ENCODE measurements around the gene NOP9.

NOP9 gene

GRCh38 chr14:24260026-24260779 lies 39.4 kb upstream of the NOP9 start:
- H3K27ac ChIP-seq (ENCODE audit: low read length): no peak overlapping the region
- no peak overlapping the region for H3K4me3 ChIP-seq (ENCODE audit: low read depth in 1 of 2, low read length in 2 of 2)
- H3K4me1 ChIP-seq (ENCODE audit: insufficient read depth, low read length): no peaks in the 10 kb centered on the region
- no peak overlapping the region for H3K9ac ChIP-seq (ENCODE audit: low read depth, low read length)
- no peaks in the 10 kb centered on the region for H3K36me3 ChIP-seq (ENCODE audit: insufficient read depth, low read length)
- H4K20me1 ChIP-seq (ENCODE audit: insufficient read depth, low read length): no peaks in the 10 kb centered on the region
- H3K27me3 ChIP-seq (ENCODE audit: insufficient read depth, low read length, poor library complexity): no peaks in the 10 kb centered on the region
- H3K9me3 ChIP-seq (ENCODE audit: insufficient read depth, low read length, severe bottlenecking): no peaks in the 10 kb centered on the region
- ATAC-seq (ENCODE audit: insufficient read depth, low read depth): no peak
- DNase-seq: no peak
- no peak overlapping the region for H2AFZ ChIP-seq (ENCODE audit: low read depth, low read length)
- no peak for TF ChIP-seq EZH2 (IDR thresholded peaks at IDR 0.05; ENCODE audit: borderline replicate concordance, low read depth, low read length, severe bottlenecking)
- TF ChIP-seq CTCF (IDR thresholded peaks at IDR 0.05; ENCODE audit: borderline replicate concordance, extremely low read depth, low read length, poor library complexity, severe bottlenecking): no peak
- no peaks in the 10 kb centered on the region for H3K79me2 ChIP-seq (ENCODE audit: insufficient read depth, low read length)
- H3K4me2 ChIP-seq (ENCODE audit: insufficient read depth, low read length): no peak overlapping the region

DNA sequence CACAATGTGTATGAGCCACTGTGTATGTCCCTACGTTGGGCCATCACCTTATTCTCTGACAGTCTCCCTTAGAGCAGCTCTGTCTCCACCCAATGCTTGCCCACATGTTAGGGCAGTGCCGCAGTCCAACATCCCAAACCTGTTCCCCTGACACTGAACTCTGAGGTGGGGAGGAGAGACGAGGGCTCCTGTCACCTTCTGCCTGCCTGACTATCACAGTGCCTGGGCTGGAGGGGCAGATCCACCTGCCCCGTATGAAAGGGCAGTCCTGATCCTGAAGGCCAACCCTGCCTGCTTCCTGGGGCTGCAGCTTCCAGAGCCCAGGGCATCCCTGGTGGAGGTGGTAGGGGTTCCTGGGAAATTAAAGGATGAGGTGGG lies 38.9 kb upstream of the NOP9 start:
- Histone ChIP-seq H3K4me3 (ENCODE audit: low read depth in 1 of 2, low read length in 2 of 2) (no peak overlapping the region), H2AFZ (ENCODE audit: low read depth, low read length) (no peak overlapping the region), H3K79me2 (ENCODE audit: insufficient read depth, low read length) (no peaks in the 10 kb centered on the region), H4K20me1 (ENCODE audit: insufficient read depth, low read length) (no peaks in the 10 kb centered on the region), H3K9ac (ENCODE audit: low read depth, low read length) (no peak overlapping the region), H3K9me3 (ENCODE audit: insufficient read depth, low read length, severe bottlenecking) (no peaks in the 10 kb centered on the region), H3K4me2 (ENCODE audit: insufficient read depth, low read length) (no peak overlapping the region), H3K27ac (ENCODE audit: low read length) (no peak overlapping the region), H3K27me3 (ENCODE audit: insufficient read depth, low read length, poor library complexity) (no peaks in the 10 kb centered on the region), H3K4me1 (ENCODE audit: insufficient read depth, low read length) (no peaks in the 10 kb centered on the region), H3K36me3 (ENCODE audit: insufficient read depth, low read length) (no peaks in the 10 kb centered on the region)
- TF ChIP-seq CTCF (IDR thresholded peaks at IDR 0.05; ENCODE audit: borderline replicate concordance, extremely low read depth, low read length, poor library complexity, severe bottlenecking) (no peak), EZH2 (IDR thresholded peaks at IDR 0.05; ENCODE audit: borderline replicate concordance, low read depth, low read length, severe bottlenecking) (no peak)
- DNase-seq (no peak), ATAC-seq (ENCODE audit: insufficient read depth, low read depth) (no peak)

GRCh38 chr14:24261256-24261968 lies 38.2 kb upstream of the NOP9 start:
- no peak overlapping the region for H3K4me3 ChIP-seq (ENCODE audit: low read depth in 1 of 2, low read length in 2 of 2)
- H4K20me1 ChIP-seq (ENCODE audit: insufficient read depth, low read length): no peaks in the 10 kb centered on the region
- H3K4me1 ChIP-seq (ENCODE audit: insufficient read depth, low read length): no peaks in the 10 kb centered on the region
- H2AFZ ChIP-seq (ENCODE audit: low read depth, low read length): no peak overlapping the region
- ATAC-seq (ENCODE audit: insufficient read depth, low read depth) (no peak), DNase-seq (no peak)
- no peak overlapping the region for H3K4me2 ChIP-seq (ENCODE audit: insufficient read depth, low read length)
- H3K27ac ChIP-seq (ENCODE audit: low read length): no peak overlapping the region
- no peaks in the 10 kb centered on the region for H3K9me3 ChIP-seq (ENCODE audit: insufficient read depth, low read length, severe bottlenecking)
- no peaks in the 10 kb centered on the region for H3K79me2 ChIP-seq (ENCODE audit: insufficient read depth, low read length)
- TF ChIP-seq CTCF (IDR thresholded peaks at IDR 0.05; ENCODE audit: borderline replicate concordance, extremely low read depth, low read length, poor library complexity, severe bottlenecking) (no peak), EZH2 (IDR thresholded peaks at IDR 0.05; ENCODE audit: borderline replicate concordance, low read depth, low read length, severe bottlenecking) (no peak)
- H3K27me3 ChIP-seq (ENCODE audit: insufficient read depth, low read length, poor library complexity): no peaks in the 10 kb centered on the region
- no peak overlapping the region for H3K9ac ChIP-seq (ENCODE audit: low read depth, low read length)
- peaks cover 2% of the 10 kb centered on the region; the same call in 1 of the 2 replicates for H3K36me3 ChIP-seq (ENCODE audit: insufficient read depth, low read length)
